GM21360 (cell line): Measurements from ENCODE around the gene FRG2C.
"Not testable (repeated sequence)": the region's sequence is repeated elsewhere in the genome, so short reads cannot be mapped to it uniquely, and the experiment has no call there.

Experiments
- ATAC-seq: cut with Tn5 transposase; IDR thresholded peaks from one replicate; pipeline ENCODE4 v1.9.1; 2021; ENCODE audit warnings: mild to moderate bottlenecking, moderate library complexity; ENCODE audit not compliant: unreplicated experiment

FRG2C gene

GRCh38 chr3:75664028-75664427 lies at the start of gene FRG2C:
Gene FRG2C, plus strand, starts transcription at chr3:75664328. Its CDS starts 52 bp downstream, at chr3:75664380.
- ATAC-seq, result not testable (repeated sequence)

- ATAC-seq, result not testable (repeated sequence)
Observed at GRCh38 chr3:75618666-75619305, 45.3 kb upstream of the FRG2C start.

- not testable (repeated sequence) for ATAC-seq
Observed at GRCh38 chr3:75619481-75620031, 44.6 kb upstream of the FRG2C start.

GRCh38 chr3:75621772-75622171 lies 42.4 kb upstream of the FRG2C start:
- not testable (repeated sequence) for ATAC-seq

- not testable (repeated sequence) for ATAC-seq
Observed at GRCh38 chr3:75623656-75624055, 40.5 kb upstream of the FRG2C start.

- ATAC-seq, result not testable (repeated sequence)
Observed at GRCh38 chr3:75630887-75631535, 33.1 kb upstream of the FRG2C start.

- no peak for ATAC-seq
Observed at GRCh38 chr3:75631541-75631940, 32.6 kb upstream of the FRG2C start.

GRCh38 chr3:75638947-75639346 lies 25.2 kb upstream of the FRG2C start:
- not testable (repeated sequence) for ATAC-seq

- ATAC-seq, result not testable (repeated sequence)
Observed at GRCh38 chr3:75641107-75641517, 23.0 kb upstream of the FRG2C start.

- ATAC-seq, result not testable (repeated sequence)
Observed at GRCh38 chr3:75643031-75643800, 20.9 kb upstream of the FRG2C start.

GRCh38 chr3:75645548-75645947 lies 18.6 kb upstream of the FRG2C start:
- ATAC-seq, result not testable (repeated sequence)

- ATAC-seq, result no peak
Observed at GRCh38 chr3:75650191-75650590, 13.9 kb upstream of the FRG2C start.

GRCh38 chr3:75655101-75655904 lies 8.8 kb upstream of the FRG2C start:
- not testable (repeated sequence) for ATAC-seq

- ATAC-seq, result not testable (repeated sequence)
Observed at GRCh38 chr3:75655956-75656355, 8.2 kb upstream of the FRG2C start.

- not testable (repeated sequence) for ATAC-seq
Observed at GRCh38 chr3:75658411-75659107, 5.6 kb upstream of the FRG2C start.

- not testable (repeated sequence) for ATAC-seq
Observed at GRCh38 chr3:75659108-75659433, 5.1 kb upstream of the FRG2C start.

GRCh38 chr3:75665626-75666025 lies 1.5 kb downstream of the FRG2C start:
- ATAC-seq, result not testable (repeated sequence)

GRCh38 chr3:75667757-75668701 lies 3.9 kb downstream of the FRG2C start:
- not testable (repeated sequence) for ATAC-seq
